Stimulated activated CD4-positive, alpha-beta T cell treated with anti-CD3 and anti-CD28 coated beads, TNF-alpha, amount 100 ng/mL, for 1 hour (primary cell): Measurements from ENCODE around the gene COL5A1.

Experiments used
- DNase-seq, 3 donors: peaks; one replicate each; pipeline ENCODE4 v3.0.0-alpha.2; 2020; ENCODE audit warnings: low read depth in 3 of 3, low spot score in 1 of 3

COL5A1 gene

GRCh38 chr9:134606951-134607731 lies 34.5 kb upstream of the COL5A1 start:
- DNase-seq = no peak

DNA sequence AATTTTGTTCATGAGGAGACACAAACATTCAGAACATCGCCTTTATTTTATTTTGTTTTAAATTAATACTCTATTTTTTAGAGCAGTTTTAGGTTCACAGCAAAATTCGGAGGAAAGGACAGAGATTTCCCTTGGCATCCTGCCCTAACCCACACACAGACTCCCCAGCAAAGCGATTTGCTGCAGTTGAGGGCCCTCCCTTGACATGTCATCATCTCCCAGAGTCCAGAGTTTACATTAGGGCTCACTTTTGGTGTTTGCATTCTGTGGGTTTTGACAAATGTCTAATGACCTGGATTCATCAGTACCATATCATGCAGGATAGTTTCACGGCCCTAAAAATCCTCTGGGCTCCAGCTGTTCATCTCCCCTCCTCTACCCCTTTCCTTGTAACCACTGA lies 33.6 kb upstream of the COL5A1 start:
- no peak for DNase-seq

GRCh38 chr9:134611046-134611445 lies 30.6 kb upstream of the COL5A1 start:
- no peak for DNase-seq

- no peak for DNase-seq
These were observed 29.3 kb upstream of the COL5A1 start for GRCh38 chr9:134612309-134612708.

- no peak for DNase-seq
These were observed 28.9 kb upstream of the COL5A1 start for GRCh38 chr9:134612715-134613114.

GRCh38 chr9:134614256-134614655 lies 27.3 kb upstream of the COL5A1 start:
- no peak for DNase-seq

- DNase-seq = no peak
These were observed 25.3 kb upstream of the COL5A1 start for GRCh38 chr9:134616341-134616740.

DNA sequence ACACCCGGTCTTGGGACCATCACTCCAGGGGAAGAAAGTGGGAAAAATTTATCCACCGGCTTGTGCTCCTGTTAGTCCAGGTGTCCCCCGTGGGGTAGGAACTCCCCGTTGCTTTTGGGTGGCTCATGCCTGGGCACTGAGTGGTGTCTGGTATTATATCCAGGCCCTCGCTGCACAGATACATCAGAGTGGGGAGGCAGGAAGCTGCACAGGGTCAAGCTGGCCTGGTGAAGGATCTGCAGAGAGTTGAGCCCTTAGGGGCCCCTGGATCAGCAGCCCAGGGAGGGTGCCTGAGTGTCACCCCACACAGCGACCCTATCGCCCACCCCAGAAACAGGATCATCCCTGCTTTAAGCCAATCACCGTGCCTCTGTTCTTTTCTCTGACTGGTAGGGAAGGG lies 24.4 kb upstream of the COL5A1 start:
- DNase-seq = no peak

GRCh38 chr9:134617836-134618162 lies 23.8 kb upstream of the COL5A1 start:
- DNase-seq = no peak

GRCh38 chr9:134618163-134618832 lies 23.3 kb upstream of the COL5A1 start:
- DNase-seq = no peak

DNA sequence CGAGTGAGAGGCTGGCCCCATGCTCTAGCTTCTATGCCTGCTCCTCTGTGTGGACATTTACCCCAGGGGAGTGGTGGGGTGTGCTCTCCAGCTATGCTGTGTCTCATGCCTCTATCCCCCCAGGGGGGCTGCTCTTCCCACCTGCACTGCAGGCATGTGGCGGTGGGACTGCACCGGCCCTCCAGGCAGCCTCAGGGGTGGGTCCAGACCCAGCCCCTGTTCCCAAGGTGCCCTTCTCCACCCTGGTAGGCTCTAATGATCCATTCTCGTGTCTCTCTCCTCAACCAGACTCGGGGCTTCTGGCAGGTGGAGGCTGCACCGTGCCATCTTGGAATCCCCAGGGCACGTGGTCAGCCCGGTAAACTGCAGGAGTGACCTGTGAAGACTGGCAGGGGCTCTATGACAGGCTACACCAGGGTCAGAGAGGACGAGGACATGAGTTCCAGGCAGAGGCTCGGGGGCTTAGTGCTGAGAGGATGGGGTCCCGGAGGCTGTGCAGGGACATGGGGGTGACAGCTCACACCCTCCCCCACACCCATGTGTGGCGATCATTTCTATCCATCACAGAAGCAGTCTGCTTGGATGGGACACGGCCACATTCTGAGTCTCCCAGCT lies 22.7 kb upstream of the COL5A1 start:
- no peak for DNase-seq

DNA sequence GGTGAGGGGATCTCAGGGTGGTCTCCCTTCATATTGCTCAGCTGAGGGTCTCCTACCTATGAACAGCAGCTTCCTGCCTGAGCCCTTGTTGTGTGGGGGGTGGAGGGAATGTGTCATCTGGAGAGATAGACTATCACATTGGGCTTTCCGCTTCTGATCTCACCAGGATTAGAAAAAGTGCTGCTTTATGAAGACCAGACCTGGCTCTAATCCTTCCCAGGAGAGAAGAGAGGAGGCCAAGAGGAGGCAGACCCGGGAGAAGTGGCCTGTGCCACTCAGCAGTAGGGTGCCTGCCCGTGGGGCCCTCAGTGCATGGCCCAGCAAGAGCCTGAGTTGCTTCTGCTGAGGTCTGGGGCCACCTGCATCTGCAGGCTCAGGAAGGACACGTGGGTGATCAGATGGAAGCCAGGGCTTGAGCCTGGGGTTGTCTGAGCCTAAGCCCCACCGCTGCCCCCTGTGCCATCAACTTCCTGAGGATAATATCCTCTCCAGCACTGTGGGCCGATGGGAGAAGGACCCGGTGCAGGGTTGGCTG lies 22.1 kb upstream of the COL5A1 start:
- DNase-seq = no peak

GRCh38 chr9:134619983-134620661 lies 21.5 kb upstream of the COL5A1 start:
- DNase-seq = no peak

DNA sequence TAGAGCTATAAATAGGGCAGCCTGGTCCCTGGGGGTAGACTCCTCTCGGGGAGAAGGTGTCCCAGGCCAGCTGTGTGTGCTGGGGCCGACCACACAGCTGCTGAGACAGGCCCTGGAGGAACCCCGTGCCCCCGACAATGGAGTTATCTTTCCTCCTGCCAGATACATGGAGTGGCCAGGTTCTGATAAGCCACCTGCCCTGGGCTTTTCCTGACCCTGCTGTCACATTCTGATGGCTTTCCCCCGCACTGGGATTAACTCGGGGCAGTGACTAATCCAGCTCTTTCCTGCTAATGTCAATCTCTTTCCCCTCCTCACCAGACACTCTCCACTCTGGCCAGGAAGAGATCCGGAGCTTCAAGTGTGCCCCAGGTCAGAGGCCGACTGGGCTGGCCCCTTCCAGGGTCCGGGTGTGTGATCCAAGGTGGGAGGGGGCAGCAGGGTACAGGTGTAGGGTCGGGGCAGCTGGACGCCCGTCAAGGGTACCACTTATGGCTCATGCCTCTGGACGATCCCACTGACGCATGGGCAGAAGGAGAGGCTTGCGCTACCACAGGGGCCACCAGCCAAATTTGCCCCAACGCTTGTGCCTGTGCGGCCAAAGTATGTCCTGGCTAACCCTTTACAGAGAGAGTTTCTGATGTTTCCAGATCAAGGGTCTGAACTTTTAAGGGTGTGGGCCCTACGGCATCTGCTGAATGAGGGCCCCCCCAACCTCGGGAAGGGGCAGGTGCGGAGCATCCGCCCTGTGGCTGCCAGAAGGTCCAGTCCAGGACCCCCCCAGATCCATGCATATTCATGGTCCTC lies 20.6 kb upstream of the COL5A1 start:
- no peak for DNase-seq

- no peak for DNase-seq
These were observed 20.0 kb upstream of the COL5A1 start for GRCh38 chr9:134621558-134622110.

- DNase-seq = no peak
These were observed 18.7 kb upstream of the COL5A1 start for GRCh38 chr9:134622896-134623257.

- DNase-seq = no peak
These were observed 18.1 kb upstream of the COL5A1 start for GRCh38 chr9:134623258-134624066.

DNA sequence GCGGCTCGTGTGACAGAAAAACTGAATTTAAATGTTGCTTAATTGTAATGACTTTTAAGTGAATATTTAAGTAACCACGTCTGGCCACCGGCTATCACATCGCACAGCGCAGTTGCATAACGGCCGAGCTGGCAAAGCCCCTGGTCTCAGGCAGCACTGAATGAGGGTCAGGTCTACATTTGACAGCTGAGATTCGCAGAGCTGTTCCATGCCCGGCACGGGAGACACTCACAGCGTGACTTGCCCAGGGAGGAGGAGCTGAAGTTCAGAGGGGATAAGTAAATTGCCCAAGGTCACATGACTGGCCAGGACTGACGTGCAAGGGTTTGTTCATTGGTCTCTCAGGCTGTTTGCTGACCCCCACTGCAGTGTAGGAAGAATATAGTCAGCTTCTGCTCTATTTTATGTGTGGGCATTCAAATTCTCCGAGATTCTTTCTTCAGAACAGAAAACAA lies 17.4 kb upstream of the COL5A1 start:
- no peak for DNase-seq

DNA sequence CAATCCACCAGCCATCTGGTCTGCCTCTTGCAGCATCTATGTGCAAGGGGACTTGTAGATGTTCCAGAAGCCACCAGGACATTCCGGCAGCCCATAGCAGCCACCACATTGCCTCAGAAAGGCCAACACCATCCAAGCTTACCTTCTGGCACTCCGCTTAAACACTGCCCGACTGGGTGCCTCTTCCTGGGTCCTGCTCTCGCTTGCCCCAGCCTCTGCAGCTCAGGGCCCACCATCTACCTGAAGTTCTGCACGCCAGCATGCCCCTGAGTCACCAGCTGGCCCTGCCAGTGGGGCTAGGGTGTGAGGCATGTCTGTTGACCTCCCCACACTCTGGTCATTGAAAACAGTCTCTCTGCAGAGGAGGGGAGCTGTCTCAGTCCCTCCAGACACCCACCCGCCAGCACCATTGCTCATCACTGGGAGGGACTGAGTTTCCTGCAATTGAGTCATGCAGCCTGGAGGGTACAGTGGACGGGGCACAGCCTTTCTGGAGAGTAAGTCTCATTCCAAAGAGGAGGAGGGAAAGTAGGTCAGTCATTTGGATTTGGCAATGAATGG lies 16.9 kb upstream of the COL5A1 start:
- DNase-seq = no peak
